ENCODE results near the gene AP2M1.

DNA sequence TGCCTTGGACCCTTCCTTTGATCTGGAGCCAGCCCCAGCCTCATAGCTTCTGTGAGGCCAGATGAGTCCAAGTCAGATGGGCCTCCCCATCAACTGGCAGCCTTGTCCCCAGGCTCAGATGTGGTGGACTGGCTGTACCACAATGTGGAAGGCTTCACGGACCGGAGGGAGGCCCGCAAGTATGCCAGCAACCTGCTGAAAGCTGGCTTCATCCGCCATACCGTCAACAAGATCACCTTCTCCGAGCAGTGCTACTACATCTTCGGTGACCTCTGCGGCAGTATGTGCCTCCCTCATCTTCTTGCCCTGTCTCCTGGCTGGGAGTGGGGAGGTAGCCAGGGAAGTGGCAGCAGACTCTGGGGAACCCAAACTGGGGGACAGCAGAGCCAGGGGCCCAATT, 6.9 kb upstream of the AP2M1 start:
- no peak for TF ChIP-seq CTCF (IDR thresholded peaks at IDR 0.05)
- no peak for TF ChIP-seq POLR2A (IDR thresholded peaks at IDR 0.05)
